ENCODE data around the gene FRMD4A.

FRMD4A gene

GRCh38 chr10:14312014-14312413, 18.7 kb downstream of the FRMD4A start:
- no peak for TF ChIP-seq EP300 (IDR thresholded peaks at IDR 0.05; ENCODE audit: borderline replicate concordance)

GRCh38 chr10:14311206-14311957, 19.3 kb downstream of the FRMD4A start:
- TF ChIP-seq EGR1 (IDR thresholded peaks at IDR 0.05) (no peak), NFIC (IDR thresholded peaks at IDR 0.05) (no peak), YY1 (IDR thresholded peaks at IDR 0.05; ENCODE audit: low read depth) (no peak), USF1 (IDR thresholded peaks at IDR 0.05) (no peak), RAD21 (IDR thresholded peaks at IDR 0.05; ENCODE audit: low read depth) (no peak), TEAD4 (IDR thresholded peaks at IDR 0.05) (no peak), TAF1 (IDR thresholded peaks at IDR 0.05; ENCODE audit: low read depth) (no peak), CREB1 (IDR thresholded peaks at IDR 0.05; ENCODE audit: low read depth) (no peak)

- TF ChIP-seq EGR1 (IDR thresholded peaks at IDR 0.05), result no peak
- TF ChIP-seq MAX (IDR thresholded peaks at IDR 0.05), result no peak
- TF ChIP-seq NFIC (IDR thresholded peaks at IDR 0.05), result no peak
- TF ChIP-seq YY1 (IDR thresholded peaks at IDR 0.05; ENCODE audit: low read depth), result no peak
- TF ChIP-seq FOXM1 (IDR thresholded peaks at IDR 0.05; ENCODE audit: borderline replicate concordance, low read depth), result no peak
- no peak for TF ChIP-seq USF1 (IDR thresholded peaks at IDR 0.05)
- no peak for TF ChIP-seq REST (IDR thresholded peaks at IDR 0.05; ENCODE audit: low read depth)
- no peak for TF ChIP-seq CREB1 (IDR thresholded peaks at IDR 0.05; ENCODE audit: low read depth)
- no peak for TF ChIP-seq ZBTB7A (IDR thresholded peaks at IDR 0.05; ENCODE audit: low read depth)
- no peak for TF ChIP-seq TEAD4 (IDR thresholded peaks at IDR 0.05)
Observed at GRCh38 chr10:14309593-14309992, 21.1 kb downstream of the FRMD4A start.

GRCh38 chr10:14306190-14306589, 24.5 kb downstream of the FRMD4A start:
- TF ChIP-seq RAD21 (IDR thresholded peaks at IDR 0.05; ENCODE audit: low read depth) (no peak), EP300 (IDR thresholded peaks at IDR 0.05; ENCODE audit: borderline replicate concordance) (no peak), FOXM1 (IDR thresholded peaks at IDR 0.05; ENCODE audit: borderline replicate concordance, low read depth) (no peak), TCF12 (IDR thresholded peaks at IDR 0.05; ENCODE audit: low read depth) (no peak), YY1 (IDR thresholded peaks at IDR 0.05; ENCODE audit: low read depth) (no peak), REST (IDR thresholded peaks at IDR 0.05; ENCODE audit: low read depth) (no peak), TAF1 (IDR thresholded peaks at IDR 0.05; ENCODE audit: low read depth) (no peak), USF1 (IDR thresholded peaks at IDR 0.05) (no peak), ZBTB7A (IDR thresholded peaks at IDR 0.05; ENCODE audit: low read depth) (no peak), NFIC (IDR thresholded peaks at IDR 0.05) (no peak), MAX (IDR thresholded peaks at IDR 0.05) (no peak), TEAD4 (IDR thresholded peaks at IDR 0.05) (no peak), EGR1 (IDR thresholded peaks at IDR 0.05) (no peak)

GRCh38 chr10:14304046-14304445, 26.7 kb downstream of the FRMD4A start:
- no peak for TF ChIP-seq YY1 (IDR thresholded peaks at IDR 0.05; ENCODE audit: low read depth)
- no peak for TF ChIP-seq NFIC (IDR thresholded peaks at IDR 0.05)
- TF ChIP-seq ZBTB7A (IDR thresholded peaks at IDR 0.05; ENCODE audit: low read depth), result no peak
- no peak for TF ChIP-seq EGR1 (IDR thresholded peaks at IDR 0.05)
- TF ChIP-seq RAD21 (IDR thresholded peaks at IDR 0.05; ENCODE audit: low read depth), result no peak
- no peak for TF ChIP-seq TAF1 (IDR thresholded peaks at IDR 0.05; ENCODE audit: low read depth)
- no peak for TF ChIP-seq CEBPB (IDR thresholded peaks at IDR 0.05)
- no peak for TF ChIP-seq EP300 (IDR thresholded peaks at IDR 0.05; ENCODE audit: borderline replicate concordance)
- TF ChIP-seq TEAD4 (IDR thresholded peaks at IDR 0.05), result no peak
- TF ChIP-seq CREB1 (IDR thresholded peaks at IDR 0.05; ENCODE audit: low read depth), result no peak
- TF ChIP-seq USF1 (IDR thresholded peaks at IDR 0.05), result no peak
- no peak for TF ChIP-seq FOXM1 (IDR thresholded peaks at IDR 0.05; ENCODE audit: borderline replicate concordance, low read depth)
- no peak for TF ChIP-seq TCF12 (IDR thresholded peaks at IDR 0.05; ENCODE audit: low read depth)
- no peak for TF ChIP-seq MAX (IDR thresholded peaks at IDR 0.05)
- no peak for TF ChIP-seq REST (IDR thresholded peaks at IDR 0.05; ENCODE audit: low read depth)

Data from Ishikawa (cell line).